ENCODE results near the gene CBX6.

- TF ChIP-seq HDGF (IDR thresholded peaks at IDR 0.05) (no peak), RELB (IDR thresholded peaks at IDR 0.05; ENCODE audit: low read depth) (no peak), ASH2L (IDR thresholded peaks at IDR 0.05; ENCODE audit: borderline replicate concordance, low read depth) (no peak), EP300 (IDR thresholded peaks at IDR 0.05; ENCODE audit: borderline replicate concordance in 1 of 2, control insufficient read depth in 1 of 2, low read depth in 2 of 2, low read length in 2 of 2) (no peak), GABPA (IDR thresholded peaks at IDR 0.05; ENCODE audit: low read depth) (no peak), EZH2 (IDR thresholded peaks at IDR 0.05; ENCODE audit: borderline replicate concordance, control insufficient read depth, low read depth, low read length) (no peak)
Measured at GRCh38 chr22:38837414-38837928, 34.5 kb downstream of the CBX6 start.
